GM12864 (cell line): Measurements from ENCODE around the gene ALG8.
"Not testable (repeated sequence)": the region's sequence is repeated elsewhere in the genome, so short reads cannot be mapped to it uniquely, and the experiment has no call there.

Experiments used
- DNase-seq: peaks from one replicate; pipeline ENCODE4 v3.0.0-alpha.2; 2011; ENCODE audit warnings: low read depth
- H3K4me3 ChIP-seq: 2 replicates; pipeline ENCODE4 v1.5.1; 2011; ENCODE audit warnings: mild to moderate bottlenecking, low read depth, low read length, control low read depth
- TF ChIP-seq, protein P1 (sequence below): IDR thresholded peaks from 2 replicates; pipeline ENCODE4 v1.5.1; 2011; ENCODE audit warnings: low read depth, mild to moderate bottlenecking, moderate library complexity, low read length, control low read depth, inconsistent platforms; ENCODE audit errors: missing control alignments

Gene ALG8

DNA sequence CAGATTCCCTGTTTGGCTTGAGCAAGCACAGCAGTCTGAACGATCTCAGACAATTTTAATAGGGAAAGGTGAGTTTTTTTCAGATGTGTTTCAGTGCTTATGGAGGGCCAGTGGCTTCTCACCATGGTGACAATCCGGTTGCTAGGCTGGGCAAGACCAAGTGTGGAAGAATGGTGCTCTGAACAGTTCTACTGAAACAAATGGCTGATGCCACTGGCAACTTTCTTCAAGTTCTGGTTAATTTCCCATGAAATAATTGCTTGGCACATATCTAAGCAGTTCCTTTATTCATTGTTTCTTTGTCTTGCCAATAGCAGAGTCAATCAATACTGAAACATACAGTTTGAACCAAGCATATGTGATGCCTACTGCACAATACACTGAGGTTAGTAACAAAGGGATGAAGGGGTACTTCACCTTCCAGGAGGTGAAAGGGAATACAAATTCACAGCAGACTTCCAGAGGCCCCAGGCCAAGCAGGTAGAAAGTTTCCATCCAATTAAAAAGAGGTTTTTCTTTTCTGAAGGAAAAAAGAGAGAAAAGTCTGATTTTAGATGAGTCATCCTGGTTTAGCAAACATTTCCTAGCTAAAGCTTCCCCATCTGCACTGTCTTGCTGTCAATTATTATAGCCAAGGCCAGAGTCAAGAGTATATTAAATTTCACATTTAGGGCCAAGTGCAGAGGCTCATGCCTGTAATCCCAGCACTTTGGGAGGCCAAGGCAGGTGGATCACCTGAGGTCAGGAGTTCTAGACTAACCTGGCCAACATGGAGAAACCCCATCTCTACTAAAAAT, 38.6 kb downstream of the ALG8 start:
- no peak for DNase-seq
- no peak overlapping the region for H3K4me3 ChIP-seq
- TF ChIP-seq, protein P1, sequence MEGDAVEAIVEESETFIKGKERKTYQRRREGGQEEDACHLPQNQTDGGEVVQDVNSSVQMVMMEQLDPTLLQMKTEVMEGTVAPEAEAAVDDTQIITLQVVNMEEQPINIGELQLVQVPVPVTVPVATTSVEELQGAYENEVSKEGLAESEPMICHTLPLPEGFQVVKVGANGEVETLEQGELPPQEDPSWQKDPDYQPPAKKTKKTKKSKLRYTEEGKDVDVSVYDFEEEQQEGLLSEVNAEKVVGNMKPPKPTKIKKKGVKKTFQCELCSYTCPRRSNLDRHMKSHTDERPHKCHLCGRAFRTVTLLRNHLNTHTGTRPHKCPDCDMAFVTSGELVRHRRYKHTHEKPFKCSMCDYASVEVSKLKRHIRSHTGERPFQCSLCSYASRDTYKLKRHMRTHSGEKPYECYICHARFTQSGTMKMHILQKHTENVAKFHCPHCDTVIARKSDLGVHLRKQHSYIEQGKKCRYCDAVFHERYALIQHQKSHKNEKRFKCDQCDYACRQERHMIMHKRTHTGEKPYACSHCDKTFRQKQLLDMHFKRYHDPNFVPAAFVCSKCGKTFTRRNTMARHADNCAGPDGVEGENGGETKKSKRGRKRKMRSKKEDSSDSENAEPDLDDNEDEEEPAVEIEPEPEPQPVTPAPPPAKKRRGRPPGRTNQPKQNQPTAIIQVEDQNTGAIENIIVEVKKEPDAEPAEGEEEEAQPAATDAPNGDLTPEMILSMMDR = no peak

DNA sequence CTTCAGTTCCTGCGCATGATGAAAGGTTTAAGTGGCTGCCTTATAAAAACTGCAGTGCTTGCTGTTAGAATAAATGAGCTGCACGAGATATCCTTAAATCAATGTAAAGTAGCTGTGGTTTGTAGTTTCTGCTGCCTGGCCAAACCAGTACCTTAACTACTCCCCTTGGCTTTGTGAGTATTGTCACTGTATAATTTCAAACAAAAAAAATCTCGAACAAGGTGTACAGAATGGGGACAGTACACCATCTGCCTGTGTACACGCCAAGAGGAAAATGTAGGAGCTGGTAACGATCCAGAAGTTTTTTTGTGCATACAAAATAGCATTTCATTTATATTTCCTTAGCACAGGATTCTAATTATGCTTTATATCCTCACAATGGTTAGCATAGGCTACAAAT, 39.2 kb downstream of the ALG8 start:
- no peak for DNase-seq
- no peak overlapping the region for H3K4me3 ChIP-seq
- TF ChIP-seq, protein P1 = no peak

DNA sequence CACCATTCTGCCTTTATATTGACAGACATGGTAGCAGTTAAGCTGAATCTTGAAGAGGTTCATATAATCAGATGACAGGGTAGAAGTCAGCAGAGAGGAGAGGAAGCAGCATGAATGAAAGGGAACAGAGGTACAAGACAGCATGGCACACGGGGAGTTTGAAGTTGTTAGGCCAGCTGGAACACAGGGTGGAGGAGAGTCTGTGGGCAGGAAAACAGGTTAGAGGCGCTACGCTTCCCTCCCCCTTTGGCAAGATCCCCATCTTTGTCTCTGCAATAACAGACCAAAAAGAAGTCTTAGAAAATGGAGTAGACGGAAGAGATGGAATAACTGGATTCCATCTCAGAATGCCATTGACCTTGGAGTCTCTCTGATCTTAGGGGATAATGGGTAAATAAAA, 39.8 kb downstream of the ALG8 start:
- TF ChIP-seq, protein P1 = no peak
- DNase-seq = no peak
- H3K4me3 ChIP-seq = no peak overlapping the region

DNA sequence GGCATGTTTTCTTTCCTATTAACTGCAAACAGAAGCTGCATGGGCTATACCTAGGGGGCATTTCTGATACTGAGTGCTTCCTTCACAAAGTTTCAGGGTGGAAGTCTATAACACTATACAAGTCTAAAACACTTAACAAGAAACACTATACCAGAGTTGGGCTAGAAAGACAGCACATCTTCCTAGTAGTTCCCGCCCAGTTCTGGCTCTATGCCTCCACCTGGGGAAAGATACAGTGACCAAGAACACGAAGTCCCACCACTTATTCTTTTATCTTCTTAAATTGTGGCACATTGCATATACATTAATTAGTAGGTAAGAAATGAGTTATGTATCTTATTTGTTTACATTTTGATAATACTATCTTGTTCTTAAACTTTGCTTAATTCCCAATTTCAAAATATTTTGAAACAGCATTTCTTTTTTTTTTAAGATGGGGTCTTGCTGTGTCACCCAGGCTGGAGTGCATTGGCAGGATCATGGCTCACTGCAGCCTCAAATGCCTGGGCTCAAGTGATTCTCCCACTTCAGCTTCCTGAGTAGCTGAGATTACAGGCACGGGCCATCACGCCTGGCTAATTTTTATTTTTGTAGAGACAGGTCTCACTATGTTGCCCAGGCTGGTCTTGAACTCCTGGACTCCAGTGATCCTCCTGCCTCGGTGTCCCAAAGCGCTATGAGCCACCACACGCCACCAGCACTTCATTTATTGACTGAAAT, 41.6 kb downstream of the ALG8 start:
- H3K4me3 ChIP-seq = no peak overlapping the region
- TF ChIP-seq, protein P1 = no peak
- no peak for DNase-seq

DNA sequence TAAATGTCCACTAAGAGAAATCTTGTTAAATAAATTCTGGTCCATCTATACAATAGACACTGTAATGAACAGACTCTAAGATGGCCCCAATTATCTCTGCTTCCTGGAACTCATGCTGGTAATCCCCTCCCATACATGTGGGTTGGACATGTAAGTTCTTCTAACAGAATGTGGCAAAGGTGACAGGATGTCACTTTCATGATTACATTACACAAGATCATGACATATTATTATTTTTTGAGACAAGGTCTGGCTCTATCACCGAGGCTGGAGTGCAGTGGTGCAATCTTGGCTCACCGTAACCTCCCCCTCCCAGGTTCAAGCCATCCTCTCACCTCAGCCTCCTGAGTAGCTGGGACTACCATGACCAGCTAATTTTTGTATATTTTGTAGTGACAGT, 45.2 kb downstream of the ALG8 start:
- TF ChIP-seq, protein P1 = no peak
- H3K4me3 ChIP-seq = no peak overlapping the region
- no peak for DNase-seq

DNA sequence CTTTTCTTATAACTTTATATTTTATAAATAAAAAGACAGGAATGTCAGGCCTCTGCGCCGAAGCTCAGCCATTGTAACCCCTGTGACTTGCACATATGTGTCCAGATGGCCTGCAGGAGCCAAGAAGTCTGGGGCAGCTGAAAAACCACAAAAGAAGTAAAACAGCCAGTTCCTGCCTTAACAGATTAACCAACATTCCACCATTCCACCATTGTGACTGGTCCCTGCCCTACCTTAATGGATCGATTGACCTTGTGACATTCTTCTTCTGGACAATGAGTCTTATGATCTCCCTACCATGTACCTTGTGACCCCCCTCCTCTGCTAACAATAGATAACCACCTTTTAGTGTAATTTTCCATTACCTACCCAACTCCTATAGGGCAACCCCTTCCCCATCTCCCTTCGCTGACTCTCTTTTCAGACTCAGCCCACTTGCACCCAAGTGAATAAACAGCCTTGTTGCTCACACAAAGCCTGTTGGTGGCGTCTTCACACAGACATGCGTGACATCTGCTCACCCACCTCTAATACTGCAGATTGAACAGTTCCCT, 52.8 kb downstream of the ALG8 start:
- not testable (repeated sequence) for DNase-seq, H3K4me3 ChIP-seq

DNA sequence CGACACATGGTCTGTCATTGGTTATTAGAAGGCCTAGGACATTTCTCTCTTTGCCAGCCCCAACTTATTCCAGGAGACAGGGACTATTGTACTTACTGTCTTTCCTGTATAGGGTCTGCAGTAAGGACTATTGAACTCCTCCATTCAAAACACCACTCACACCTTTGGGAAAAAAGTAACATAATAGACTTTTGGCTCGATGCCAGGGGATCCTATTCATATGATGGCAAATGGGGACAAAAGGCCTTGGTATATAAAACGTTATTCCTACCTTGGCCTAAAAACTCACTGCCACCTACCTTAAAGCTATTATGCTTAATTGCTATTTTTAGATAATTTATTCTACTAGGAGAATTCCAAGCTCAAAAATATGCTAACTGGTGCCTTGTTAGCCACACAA, 53.5 kb downstream of the ALG8 start:
- TF ChIP-seq, protein P1 = no peak
- DNase-seq = no peak
- no peak overlapping the region for H3K4me3 ChIP-seq

DNA sequence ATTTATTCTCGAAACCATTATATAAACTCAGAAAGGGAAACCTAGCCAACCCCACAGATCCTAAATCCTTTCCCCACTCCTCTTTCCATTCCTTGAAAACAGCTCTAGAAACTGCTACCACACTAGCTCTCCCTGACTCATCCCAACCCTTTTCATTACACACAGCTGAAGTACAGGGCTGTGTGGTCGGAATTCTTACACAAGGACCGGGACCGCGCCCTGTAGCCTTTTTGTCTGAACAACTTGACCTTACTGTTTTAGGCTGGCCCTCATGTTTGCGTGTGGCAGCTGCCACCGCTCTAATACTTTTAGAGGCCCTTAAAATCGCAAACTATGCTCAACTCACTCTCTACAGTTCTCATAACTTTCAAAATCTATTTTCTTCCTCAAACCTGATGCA, 54.9 kb downstream of the ALG8 start:
- not testable (repeated sequence) for H3K4me3 ChIP-seq, DNase-seq
